Ramos (cell line): ENCODE measurements around the gene CRX.
"Not testable (repeated sequence)": the region's sequence is repeated elsewhere in the genome, so short reads cannot be mapped to it uniquely, and the experiment has no call there.

ENCODE experiments used
- in situ Hi-C: fragments of 300-500 bp; cut with MboI; formaldehyde crosslinking; loops from one replicate; pipeline ENCODE4 v1.14.3; 2022; ENCODE audit warnings: low sequenced_read_pairs; ENCODE audit not compliant: unreplicated experiment

The CRX gene

DNA sequence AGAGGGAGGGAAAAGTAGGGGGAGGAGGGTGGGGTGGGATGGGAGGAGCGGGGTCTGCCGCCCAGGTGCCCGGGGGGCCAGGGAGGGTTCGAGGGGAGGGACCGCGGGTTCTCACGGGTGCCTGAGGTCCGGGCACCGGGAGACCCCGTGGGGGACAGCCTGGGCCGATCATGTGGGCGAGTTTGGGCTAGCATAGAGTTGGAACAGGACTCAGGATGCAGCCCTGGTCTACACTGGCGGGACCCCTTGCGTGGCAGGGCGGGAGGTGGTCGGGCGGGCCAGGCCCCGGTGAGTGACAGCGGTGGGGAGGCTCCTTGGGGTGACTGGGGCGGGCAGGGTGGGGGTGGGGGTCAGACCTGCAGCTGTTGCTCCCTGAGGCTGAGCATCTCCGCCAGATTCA lies 18.6 kb upstream of the CRX start:
- in situ Hi-C loops: not testable (repeated sequence)

DNA sequence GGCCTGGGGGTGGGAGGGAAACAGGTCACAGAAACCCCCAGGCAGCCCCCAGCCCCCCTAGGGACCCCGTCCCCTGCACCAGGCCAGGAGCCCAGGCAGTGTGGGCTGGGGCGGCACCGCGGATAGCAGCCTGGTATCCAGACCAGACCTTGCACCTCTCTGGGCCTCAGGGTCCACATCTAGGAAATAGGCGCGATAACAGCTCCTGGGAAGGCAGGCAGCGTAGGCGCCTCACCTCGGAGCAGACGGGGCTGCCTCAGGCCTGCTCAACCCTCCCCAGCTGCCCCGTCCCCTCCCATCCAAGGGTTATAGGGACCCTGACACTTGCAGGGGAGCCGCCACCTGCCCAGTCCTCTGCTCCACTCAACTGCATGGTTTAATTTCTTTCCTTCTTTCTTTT lies 18.1 kb upstream of the CRX start:
- in situ Hi-C loops: not testable (repeated sequence)

DNA sequence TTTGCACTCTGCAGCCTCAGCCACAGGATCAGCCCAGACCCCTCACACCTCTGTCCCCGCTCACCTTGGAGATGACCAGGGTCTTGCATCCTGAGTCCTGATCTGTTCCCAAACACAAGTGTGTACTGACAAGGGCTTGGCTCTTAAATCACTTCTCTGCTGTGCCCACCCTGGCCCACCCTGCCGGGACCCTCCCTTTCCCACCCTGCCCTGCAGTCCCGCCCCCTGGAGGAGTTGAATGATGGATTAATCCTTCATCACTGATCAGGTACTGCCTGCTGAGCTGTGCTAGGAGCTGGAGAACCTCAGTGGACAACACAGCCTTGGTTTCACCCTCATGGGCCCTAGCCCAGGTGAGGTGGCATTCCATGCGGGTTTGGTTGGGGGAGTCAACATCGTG lies 17.3 kb upstream of the CRX start, which contains the start of gene TPRX1:
TPRX1 (minus strand) TSS at position 101 of the 400 bp plus-strand sequence; CDS start at position 89, 12 bp downstream.
- in situ Hi-C loops: not testable (repeated sequence)

DNA sequence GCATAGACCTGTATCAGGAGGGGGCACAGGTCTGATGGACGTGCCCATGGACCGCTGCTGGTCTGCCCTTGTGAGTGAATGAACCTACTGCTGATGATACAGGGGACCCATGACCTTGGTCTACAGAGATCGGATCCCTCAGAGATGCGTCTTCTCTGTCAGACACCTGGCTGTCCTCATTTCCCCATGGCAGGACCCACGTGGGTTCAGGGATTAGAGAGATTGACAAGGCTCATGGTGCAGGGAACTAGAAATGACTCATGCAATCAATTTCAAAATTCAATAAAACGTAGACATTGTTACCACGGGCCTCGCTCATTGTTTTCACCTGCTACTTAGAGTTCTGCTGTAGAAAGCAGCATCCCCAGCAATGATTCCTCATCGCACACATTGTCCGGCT lies 16.4 kb upstream of the CRX start:
- in situ Hi-C loops: no loop called here

DNA sequence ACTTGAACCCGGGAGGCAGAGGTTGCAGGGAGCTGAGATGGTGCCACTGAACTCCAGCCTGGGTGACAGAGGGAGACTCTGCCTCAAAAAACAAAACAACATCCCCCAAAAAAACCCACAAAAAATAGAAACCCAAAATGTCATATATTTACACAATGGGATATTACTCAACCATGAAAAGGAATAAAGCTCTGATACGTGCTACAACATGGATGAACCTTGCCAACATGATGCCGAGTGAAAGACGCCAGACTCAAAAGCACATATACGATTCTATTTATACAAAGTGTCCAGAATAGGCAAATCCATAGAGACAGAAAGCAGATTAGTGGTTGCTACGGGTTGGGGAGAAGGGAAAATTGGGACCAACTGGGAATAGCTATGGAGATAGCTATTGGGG lies 15.3 kb upstream of the CRX start:
- in situ Hi-C loops: no loop called here

DNA sequence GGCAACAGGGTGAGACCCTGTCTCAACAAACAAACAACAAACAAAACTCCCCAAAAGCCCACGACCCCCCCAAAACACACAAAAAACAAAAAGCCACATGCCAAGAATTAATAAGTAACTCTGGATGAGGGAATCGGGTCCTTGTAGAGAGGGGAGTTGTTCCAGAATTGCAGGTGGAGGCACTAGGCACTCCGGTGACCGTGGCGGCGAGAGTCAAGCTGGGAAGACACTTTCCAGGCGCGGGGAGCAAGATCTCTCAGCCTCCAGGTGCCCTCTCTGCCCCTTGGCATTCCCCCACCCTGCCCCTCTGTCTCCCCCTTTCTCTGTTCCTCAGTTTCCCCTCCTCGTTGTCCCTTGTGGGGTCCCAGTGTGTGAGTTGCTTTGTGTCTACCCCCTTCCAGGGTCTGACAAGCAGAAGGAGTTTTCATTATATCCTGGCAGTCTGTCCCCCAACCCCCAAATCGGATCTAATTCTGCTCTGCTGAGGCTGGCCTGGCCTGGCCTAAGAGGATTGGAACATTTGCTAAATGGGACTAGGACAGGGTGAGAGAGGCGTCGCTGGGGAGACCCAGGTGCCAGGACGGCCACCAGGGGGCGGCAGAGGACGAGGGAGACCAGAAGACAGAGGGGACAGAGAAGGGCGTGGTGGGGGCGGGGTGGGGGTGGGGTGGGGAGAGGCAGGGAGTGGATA lies 8.3 kb upstream of the CRX start:
- in situ Hi-C loops: no loop called here

DNA sequence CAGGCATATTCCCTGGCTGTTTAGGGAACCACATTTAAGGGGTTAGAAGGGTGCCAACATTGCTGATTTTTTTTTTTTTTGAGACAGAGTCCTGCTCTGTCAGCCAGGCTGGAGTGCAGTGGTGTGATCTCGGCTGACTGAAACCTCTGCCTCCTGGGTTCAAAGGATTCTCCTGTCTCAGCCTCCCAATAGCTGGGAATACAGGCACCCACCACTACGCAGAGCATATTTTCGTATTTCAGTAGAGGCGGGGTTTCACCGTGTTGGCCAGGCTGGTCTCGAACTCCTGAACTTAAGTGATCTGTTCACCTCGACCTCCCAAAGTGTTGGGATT lies 7.8 kb upstream of the CRX start:
- in situ Hi-C loops: no loop called here

DNA sequence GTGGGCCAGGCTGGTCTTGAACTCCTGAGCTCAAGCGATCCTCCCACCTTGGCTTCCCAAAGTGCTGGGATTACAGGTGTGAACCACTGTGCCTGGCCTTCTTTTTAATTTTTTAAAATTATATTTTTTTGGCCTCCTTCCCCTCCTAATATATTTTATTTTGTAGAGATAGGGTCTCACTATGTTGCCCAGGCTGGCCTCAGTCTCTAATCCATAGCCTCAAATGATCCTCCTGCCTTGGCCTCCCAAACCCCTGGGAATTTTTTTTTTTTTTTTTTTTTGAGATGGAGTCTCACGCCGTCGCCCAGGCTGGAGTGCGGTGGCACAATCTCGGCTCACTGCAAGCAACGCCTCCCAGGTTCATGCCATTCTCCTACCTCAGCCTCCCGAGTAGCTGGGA lies 5.5 kb upstream of the CRX start:
- in situ Hi-C loops: not testable (repeated sequence)

DNA sequence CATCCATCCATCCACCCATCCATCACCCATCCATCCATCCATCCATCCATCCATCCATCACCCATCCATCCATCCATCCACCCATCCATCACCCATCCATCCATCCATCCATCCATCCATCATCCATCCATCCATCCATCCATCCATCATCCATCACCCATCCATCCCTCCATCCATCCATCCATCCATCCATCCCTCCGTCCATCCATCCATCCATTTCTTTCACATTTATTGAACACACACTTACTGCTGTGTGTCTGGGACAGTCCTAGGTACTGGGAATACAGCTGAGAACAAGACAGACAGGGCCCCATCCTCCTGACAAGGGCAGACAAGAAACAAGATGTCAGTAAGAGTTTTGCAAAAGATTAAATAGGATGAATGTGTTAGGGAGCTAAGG lies 3.5 kb upstream of the CRX start:
- in situ Hi-C loops: not testable (repeated sequence)

DNA sequence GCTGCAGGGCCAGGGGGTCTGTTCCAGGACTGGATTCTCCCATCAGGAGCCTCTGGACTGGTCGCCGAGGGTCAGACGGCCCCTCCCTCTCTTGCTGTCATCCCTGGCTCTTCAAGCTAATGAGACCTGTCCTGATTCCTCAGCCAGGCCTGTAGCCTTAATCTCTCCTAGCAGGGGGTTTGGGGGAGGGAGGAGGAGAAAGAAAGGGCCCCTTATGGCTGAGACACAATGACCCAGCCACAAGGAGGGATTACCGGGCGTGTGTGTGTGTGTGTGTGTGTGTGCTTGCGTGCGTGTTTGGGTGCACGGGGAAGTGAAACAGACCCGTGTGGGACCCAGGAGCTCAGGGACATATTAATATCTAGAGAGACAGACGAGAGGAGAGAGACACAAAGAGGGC lies 1.9 kb upstream of the CRX start:
- in situ Hi-C loops: no loop called here

DNA sequence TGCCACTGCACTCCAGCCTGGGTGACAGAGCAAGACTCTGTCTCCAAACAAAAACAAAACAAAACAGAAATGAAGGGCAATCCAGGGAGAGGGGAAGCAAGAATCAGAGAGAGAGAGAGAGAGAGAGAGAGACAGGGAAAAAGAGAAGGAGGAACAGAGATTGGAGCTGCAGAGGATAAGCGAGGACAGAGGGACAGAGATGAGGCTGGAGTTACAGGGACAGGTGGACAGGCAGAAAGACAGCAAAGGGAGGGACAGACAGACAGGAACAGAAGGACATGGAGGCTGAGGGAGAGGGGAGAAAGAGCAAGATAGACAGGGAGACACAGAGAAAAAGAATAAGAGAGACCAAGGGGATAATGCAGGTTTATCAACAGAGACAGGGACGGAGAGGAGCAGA lies 1.3 kb upstream of the CRX start:
- in situ Hi-C loops: no loop called here

DNA sequence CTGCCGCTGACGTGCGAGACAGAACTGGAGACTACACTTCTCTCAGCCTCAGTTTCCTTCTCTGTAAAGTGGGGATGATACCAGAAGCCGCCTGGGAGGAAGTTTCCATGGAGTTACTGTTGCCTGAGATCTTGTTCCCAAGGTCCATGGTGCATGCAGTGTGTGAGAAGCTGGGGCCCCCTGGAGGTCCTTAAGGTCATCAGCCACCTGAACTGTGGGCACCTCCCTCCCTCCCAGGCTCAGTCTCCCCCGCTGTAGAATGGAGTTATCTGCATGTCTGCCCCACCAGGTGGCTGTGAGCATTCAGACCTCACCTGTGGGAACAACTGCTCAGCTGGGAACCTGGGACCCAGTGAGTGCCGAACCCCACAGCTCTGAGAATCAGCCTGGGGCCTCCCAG lies 2.7 kb downstream of the CRX start:
- in situ Hi-C loops: no loop called here

DNA sequence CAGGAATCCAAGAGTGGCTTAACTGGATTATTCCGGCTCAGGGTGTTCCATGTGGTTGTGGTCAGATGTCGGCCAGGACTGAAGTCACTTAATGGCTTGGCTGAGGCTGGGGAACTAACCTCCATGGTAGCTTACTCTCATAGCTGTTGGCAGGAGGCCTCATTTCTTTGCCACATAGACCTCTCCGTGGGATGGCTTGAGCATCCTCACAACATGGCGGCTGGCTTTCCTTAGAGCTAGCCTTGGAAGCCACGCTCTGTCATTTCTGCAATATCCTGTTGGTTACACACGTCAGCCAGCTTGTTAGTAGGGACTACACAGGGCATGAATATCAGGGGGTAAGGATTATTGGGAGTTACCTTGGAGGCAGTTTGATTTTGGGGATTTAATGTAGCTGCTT lies 5.1 kb downstream of the CRX start:
- in situ Hi-C loops: no loop called here

DNA sequence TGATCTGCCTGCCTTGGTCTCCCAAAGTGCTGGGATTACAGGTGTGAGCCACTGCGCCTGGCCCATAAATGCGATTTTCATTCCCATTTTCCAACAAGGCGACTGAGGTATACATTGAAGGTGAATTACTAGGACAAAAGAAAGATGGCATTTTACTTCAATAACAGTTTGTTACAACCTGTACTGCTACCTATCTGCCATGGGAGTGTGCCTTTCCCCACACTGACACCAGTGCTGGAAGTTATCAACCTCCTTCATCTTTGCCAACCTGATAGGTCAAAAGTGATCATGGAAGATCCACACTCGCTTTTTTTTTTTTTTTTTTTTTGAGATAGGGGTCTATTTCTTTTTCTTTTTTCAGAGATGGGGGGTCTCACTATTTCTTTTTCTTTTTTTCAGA lies 11.0 kb downstream of the CRX start:
- in situ Hi-C loops: no loop called here

DNA sequence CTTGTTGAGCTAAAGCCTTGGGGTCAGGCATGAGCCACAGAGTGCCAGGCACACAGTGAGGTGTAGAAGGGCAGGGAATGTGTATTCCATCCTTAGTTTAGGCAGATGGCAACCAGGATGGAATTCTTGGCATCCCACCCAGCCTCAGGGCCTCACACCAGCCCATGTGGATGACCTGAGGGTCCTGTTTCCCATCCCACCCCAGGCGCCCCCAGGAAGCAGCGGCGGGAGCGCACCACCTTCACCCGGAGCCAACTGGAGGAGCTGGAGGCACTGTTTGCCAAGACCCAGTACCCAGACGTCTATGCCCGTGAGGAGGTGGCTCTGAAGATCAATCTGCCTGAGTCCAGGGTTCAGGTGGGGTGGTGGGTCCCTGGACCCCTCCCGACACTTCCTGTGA lies 14.3 kb downstream of the CRX start:
- in situ Hi-C loops: no loop called here

DNA sequence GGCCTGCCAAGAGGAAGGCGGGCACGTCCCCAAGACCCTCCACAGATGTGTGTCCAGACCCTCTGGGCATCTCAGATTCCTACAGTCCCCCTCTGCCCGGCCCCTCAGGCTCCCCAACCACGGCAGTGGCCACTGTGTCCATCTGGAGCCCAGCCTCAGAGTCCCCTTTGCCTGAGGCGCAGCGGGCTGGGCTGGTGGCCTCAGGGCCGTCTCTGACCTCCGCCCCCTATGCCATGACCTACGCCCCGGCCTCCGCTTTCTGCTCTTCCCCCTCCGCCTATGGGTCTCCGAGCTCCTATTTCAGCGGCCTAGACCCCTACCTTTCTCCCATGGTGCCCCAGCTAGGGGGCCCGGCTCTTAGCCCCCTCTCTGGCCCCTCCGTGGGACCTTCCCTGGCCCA lies 17.7 kb downstream of the CRX start:
- in situ Hi-C loops: no loop called here

DNA sequence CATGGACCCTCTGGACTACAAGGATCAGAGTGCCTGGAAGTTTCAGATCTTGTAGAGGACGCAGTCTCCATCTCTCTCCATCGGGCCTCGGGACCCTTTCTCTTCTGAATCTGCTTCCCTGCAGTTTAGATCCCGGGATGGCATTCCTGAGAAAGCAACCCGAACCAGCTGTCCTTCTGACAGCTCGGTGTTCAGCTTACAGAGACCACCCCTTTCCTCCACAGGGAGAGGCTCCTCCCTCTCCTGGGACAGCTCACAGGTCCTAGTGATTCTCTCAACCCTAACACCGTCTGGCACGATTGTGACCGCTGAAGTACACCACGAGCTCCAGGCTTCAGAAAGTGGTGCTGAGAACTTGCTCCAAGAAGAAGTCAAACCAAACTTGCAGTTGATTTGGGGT lies 18.2 kb downstream of the CRX start:
- in situ Hi-C loops: no loop called here

DNA sequence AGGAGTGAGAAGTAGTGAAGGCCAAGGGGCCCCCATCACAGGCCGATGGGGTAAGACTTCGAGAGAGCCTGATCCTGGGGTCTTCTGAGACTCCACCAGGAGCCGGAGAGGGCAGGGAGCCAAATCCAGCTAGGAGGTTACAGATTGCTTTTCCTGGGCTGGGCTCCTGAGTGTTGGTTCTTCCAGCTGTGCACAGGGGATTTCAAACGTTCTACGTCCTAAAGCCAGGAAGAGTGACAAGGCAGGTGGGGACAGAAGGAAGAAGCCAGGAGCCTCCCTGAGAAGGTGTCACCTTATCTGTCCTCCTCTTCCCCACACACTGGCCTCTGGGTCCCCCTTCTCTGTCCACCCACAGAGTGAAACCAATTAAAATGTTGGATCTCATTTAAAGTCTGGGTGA lies 21.2 kb downstream of the CRX start:
- in situ Hi-C loops: no loop called here

DNA sequence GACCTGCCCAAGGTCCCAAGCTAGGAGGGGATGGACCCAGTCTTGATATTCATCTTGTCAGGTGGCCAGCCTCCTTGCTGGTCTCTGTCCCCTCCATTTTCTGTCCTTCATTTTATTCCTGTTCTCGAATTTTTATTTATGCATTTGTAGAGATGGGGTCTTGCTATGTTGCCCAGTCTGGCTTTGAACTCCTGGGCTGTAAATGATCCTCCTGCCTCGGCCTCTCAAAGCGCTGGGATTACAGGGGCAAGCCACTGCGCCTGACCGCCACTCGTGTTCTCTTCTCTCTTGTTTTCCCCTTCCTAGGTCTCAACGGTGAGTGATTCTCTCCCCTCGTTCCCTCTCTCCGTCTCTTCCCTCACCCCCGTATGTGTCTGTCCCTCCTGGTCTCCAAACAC lies 26.7 kb downstream of the CRX start:
- in situ Hi-C loops: no loop called here

DNA sequence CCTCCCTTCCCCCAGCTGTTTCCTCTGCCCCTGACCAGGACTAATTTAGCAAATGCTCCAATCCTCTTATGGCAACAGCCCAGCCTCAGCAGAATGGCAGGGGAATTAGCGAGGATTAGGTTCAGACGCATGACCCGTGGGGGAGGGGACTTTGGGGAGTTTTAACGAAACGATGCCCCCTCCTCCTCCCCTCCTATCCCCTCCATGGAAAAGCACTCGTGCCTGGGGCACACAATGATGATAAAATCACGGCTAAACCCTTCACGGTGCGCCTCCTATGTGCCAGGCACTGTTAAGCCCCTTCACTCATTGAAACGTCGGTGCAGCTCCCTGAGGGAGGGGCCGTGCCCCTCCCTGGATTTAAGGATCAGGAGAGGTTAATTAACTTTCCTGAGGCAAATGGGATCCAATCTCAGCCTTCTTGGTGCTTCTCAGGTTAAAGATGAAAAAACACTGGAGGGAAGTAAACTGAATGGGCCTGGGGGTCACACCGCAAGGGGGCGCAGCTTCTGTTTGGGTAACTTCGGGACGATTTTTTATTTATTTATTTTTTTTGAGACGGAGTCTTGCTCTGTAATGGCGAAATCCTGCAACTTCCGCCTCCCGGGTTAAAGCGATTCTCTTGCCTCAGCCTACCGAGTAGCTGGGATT lies 27.2 kb downstream of the CRX start:
- in situ Hi-C loops: no loop called here

DNA sequence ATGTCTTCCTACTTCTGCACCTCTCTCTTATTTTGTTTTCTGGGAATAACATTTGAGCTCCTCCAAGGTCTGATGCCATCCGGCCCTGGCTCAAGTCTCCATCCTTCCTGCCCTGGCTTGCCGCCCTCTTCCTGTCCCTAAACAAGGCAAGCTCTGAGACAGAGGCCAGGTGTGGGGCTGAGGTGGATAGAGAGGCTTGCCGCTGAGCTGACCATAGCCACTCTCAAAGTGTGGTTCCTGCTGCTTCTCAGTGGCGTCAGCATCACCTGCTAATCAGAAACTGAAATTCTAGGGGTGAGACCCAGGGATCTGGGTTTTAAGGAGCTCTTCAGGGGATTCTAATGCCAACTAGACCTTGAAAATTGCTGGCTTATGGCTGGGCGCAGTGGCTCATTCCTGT lies 31.3 kb downstream of the CRX start:
- in situ Hi-C loops: no loop called here

DNA sequence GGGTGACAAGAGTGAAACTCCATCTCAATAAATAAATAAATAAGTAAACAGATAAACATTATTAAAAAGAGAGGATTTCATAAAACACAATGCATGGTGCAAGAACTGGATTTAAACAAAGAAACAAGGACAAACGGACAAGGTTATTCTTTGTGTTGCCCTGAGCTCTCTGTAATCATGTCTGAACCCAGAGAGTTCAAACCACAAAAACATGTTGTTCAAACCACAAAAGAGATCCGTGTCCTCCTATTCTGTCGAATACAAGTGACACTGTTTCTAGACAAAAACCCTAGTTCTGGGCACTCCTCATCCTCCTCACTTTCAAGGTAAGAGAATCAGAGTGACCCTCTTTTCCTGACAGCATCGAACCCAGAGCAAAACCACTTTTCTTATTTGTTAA lies 32.7 kb downstream of the CRX start:
- in situ Hi-C loops: no loop called here
